ENCODE measurements around the gene GNG7.

DNA sequence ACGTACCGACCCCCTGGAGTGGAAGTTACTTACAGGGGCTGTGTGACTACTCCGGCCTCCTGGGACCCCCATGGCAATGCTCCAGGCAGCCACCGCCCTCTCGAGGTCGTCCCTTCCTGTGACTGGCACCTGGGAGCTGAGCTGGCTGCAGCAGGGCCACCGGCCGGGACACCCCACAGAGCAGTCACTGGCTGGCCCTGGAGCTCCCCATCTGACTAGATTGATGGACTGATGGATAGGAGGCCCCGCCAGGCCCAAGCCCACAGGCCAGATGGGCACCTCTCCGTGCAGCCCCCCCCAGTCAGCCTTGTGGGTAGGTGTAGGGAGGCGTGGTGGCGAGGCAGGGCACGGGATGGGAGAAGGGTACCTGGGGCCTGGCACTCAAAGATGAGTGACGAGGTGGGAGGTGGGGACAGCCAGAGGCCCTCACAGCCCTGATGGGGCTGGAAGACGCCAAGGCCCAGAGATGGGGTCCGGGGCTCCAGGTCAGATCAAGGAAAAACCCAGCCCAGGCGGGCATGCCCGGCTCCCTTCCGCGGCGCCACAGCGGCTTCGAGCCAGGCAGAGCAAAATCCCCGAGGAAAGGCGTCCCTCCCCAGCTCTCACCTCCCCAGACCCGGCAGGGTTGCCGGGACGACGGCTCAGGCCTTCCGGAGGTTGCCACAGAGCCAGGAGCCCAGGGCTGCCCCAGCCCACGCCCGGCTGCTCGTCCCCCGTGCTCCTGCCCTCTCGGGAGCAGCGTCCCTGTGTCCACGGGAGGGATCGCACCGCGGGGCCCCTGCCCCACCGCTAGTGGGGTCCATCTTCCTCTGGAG, 28.9 kb upstream of the GNG7 start:
- TF ChIP-seq, protein P1, sequence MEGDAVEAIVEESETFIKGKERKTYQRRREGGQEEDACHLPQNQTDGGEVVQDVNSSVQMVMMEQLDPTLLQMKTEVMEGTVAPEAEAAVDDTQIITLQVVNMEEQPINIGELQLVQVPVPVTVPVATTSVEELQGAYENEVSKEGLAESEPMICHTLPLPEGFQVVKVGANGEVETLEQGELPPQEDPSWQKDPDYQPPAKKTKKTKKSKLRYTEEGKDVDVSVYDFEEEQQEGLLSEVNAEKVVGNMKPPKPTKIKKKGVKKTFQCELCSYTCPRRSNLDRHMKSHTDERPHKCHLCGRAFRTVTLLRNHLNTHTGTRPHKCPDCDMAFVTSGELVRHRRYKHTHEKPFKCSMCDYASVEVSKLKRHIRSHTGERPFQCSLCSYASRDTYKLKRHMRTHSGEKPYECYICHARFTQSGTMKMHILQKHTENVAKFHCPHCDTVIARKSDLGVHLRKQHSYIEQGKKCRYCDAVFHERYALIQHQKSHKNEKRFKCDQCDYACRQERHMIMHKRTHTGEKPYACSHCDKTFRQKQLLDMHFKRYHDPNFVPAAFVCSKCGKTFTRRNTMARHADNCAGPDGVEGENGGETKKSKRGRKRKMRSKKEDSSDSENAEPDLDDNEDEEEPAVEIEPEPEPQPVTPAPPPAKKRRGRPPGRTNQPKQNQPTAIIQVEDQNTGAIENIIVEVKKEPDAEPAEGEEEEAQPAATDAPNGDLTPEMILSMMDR (IDR thresholded peaks at IDR 0.05): no peak
- TF ChIP-seq POLR2AphosphoS5 (IDR thresholded peaks at IDR 0.05) (no peak), POLR2A (IDR thresholded peaks at IDR 0.05) (no peak)
